GM12873 (cell line): Measurements from ENCODE around the gene LRCH3.

Experiments used
- TF ChIP-seq, protein P1 (sequence below): IDR thresholded peaks from 2 replicates; pipeline ENCODE4 v1.5.1; 2012; ENCODE audit warnings: low read depth, mild to moderate bottlenecking, moderate library complexity, low read length, control low read depth; ENCODE audit not compliant: insufficient read depth; ENCODE audit errors: missing control alignments

Gene LRCH3

DNA sequence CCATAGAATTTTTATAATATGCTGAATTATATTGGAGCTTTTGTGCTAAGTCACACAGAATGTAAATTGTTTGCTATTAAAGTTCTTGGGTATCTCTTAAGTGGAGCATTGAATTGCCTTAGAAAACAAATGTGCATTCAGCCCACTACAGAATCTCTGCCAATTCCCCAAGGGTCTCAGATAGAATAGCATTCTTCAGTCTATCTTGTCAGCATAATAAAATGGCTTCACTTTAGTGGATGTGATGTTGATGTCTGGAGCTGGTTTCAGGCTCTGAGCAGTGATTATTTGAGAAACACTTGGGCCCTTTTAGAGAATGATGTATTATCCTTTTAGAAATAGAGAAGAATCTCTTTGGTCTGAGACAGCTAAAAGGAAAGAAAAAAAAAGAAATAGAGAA is 45.2 kb downstream of the LRCH3 start:
- TF ChIP-seq, protein P1, sequence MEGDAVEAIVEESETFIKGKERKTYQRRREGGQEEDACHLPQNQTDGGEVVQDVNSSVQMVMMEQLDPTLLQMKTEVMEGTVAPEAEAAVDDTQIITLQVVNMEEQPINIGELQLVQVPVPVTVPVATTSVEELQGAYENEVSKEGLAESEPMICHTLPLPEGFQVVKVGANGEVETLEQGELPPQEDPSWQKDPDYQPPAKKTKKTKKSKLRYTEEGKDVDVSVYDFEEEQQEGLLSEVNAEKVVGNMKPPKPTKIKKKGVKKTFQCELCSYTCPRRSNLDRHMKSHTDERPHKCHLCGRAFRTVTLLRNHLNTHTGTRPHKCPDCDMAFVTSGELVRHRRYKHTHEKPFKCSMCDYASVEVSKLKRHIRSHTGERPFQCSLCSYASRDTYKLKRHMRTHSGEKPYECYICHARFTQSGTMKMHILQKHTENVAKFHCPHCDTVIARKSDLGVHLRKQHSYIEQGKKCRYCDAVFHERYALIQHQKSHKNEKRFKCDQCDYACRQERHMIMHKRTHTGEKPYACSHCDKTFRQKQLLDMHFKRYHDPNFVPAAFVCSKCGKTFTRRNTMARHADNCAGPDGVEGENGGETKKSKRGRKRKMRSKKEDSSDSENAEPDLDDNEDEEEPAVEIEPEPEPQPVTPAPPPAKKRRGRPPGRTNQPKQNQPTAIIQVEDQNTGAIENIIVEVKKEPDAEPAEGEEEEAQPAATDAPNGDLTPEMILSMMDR: no peak

DNA sequence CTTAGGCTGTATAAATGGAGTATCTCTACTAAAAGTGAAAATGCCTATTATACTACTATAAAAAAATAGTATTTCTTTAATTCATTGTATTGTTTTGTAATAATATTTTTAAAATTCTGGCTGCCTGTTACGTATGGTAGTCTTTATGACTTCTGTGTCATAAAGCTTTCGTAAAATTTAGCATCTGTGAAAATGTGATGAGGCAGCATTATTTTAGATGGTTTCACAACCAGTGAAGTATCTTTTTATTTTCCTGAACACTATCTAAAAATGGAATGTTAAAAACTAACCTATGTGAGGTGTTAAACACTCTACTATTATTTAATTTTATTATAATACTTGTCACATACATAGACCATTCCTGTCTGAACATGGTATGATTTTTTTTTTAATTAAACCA is 46.2 kb downstream of the LRCH3 start:
- TF ChIP-seq, protein P1: no peak

DNA sequence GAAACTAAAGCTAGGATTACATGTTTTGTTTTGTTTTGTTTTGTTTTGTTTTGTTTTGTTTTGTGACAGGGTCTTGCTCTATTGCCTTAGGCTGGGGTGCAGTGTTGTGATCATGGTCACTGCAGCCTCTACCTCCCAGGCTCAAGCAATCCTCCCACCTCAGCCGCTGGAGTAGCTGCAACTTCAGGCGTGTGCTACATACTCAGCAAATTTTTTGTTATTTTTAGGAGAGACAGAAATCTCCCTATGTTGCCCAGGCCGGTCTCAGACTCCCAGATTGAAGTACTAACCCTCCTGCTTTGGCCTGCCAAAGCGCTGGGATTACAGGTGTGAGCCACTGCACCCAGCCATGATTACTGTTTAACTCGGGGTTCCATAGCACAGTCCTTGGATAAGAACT is 50.7 kb downstream of the LRCH3 start:
- TF ChIP-seq, protein P1: no peak

DNA sequence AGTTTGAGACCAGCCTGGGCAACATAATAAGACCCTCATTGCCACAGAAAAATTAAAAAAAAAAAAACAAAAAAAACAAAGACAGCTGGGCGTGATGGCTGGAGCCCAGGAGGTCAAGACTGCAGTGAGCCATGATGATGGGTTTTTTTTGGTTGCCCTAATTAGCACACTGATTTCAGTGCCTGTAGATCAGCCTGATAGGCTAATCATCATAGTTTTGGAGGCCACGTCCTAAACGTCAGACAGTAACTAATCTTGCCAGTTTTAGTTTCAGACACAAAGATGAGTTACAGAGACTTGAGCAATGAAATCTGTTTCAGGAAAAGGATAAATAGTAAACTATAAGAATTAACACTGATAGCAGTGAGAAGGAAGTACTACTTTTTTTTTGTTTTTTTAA is 55.4 kb downstream of the LRCH3 start:
- TF ChIP-seq, protein P1: no peak

DNA sequence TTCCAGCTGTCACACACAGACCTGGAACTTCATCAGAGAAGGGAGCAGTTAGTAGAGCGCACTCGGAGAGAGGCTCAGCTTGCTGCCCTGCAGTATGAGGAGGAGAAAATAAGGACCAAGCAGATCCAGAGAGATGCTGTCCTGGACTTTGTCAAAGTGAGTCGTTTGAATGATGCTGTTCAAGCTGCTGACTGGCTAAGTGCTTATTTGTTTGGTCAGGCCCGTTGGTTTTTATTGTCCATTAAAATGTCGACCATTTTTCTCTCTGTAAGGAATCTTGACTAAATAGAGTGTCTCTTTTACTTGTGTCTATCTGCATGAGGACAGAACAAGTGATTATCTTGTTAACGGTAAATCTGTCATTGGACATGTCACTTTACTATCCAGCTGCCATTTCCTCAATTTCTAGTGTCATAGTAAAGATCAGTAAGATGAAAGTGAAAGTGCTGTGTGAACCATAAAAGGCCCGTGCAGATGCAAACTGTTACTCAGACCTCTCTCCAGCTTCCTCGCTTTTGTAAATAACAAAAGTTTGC is 56.9 kb downstream of the LRCH3 start:
- TF ChIP-seq, protein P1: no peak

DNA sequence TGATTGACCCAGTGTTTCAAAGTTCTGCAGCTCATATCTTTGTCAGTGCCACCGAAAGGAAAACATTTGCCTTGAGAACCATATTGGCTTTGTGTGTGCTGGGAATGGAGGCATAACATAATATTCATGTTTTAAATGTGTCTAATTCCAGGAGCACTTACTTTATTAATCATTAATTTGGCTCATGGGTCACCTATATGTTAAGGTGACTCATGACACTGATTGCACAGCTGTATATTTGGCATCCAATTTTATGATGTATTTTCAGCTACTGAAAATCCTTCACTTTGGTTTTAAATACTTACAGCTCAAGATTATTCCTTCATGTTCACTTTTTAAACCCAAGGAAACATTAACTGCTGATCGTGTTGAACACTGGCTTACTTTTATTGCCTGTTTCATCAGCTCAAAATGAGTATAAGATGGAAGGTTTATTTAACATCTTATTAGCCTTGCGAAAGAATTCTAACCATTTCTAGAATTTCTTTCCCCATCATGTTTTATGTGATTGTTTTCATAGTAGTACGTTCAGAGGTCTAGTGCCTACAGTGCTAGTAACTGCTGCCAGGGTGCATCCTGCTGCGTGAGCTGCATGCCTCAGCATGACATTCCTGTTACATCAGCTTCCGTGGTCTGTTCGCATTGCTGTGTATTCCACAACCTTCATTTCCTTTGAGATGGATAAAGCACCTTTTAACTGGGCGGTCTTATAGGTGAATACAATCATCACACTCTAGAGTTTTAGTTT is 63.7 kb downstream of the LRCH3 start:
- TF ChIP-seq, protein P1: no peak

DNA sequence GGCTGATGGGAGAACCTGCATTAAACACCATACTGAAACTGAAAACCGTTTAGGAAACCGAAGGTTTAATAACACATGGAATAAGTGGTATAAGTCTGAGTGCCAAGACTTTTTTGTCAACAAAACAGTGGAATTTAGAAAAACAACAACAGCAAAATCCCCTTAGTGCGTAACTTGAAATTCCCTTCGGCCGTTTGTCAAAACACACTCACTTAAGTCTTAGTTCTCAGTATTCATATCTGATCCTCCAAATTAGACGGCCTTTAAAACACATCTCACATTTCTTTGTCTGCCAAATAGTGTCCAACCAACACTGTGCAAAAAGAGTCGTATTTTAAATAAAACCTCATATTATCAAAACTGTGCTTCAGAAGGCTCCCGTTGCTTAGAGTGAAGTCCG is 64.5 kb downstream of the LRCH3 start:
- TF ChIP-seq, protein P1: no peak
